OCI-LY1 (cell line): ENCODE measurements around the gene GPR85.

Source experiments
- CTCF ChIP-seq: fragments of 200-600 bp; sonication (generic), shearing (Covaris generic); IDR thresholded peaks from 2 replicates; pipeline ENCODE4 v1.5.1; 2017; ENCODE audit warnings: mild to moderate bottlenecking, antibody characterized with exemption, low read length, moderate library complexity, mixed read lengths
- EZH2 ChIP-seq: fragments of 200-600 bp; sonication (generic), shearing (Covaris generic); IDR thresholded peaks from 2 replicates; pipeline ENCODE4 v1.8.0; 2017; ENCODE audit warnings: borderline replicate concordance, mixed run types, mild to moderate bottlenecking, antibody characterized with exemption, low read length, moderate library complexity, mixed read lengths

DNA sequence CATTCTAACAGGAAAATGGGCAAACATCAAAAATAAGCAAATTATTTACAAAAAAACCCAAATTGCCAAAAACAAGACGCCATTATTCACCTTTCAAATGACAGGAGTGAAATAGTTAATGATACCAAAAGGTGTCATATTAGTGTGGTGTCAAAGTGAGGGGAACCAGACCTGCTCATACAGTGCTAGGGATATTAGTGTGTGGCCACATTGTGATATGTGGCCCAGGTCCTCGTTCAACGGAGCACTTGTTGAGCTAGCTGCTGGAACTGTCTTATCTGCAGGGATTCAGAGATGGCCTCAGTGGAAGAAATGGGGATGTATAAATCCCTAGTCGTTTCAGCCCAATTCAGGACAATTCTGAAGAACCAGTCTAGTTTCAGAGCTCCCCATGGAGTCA, 41.2 kb downstream of the GPR85 start:
- TF ChIP-seq CTCF, result no peak
- TF ChIP-seq EZH2, result no peak
